ENCODE results near the gene PLXNA4.

The PLXNA4 gene

DNA sequence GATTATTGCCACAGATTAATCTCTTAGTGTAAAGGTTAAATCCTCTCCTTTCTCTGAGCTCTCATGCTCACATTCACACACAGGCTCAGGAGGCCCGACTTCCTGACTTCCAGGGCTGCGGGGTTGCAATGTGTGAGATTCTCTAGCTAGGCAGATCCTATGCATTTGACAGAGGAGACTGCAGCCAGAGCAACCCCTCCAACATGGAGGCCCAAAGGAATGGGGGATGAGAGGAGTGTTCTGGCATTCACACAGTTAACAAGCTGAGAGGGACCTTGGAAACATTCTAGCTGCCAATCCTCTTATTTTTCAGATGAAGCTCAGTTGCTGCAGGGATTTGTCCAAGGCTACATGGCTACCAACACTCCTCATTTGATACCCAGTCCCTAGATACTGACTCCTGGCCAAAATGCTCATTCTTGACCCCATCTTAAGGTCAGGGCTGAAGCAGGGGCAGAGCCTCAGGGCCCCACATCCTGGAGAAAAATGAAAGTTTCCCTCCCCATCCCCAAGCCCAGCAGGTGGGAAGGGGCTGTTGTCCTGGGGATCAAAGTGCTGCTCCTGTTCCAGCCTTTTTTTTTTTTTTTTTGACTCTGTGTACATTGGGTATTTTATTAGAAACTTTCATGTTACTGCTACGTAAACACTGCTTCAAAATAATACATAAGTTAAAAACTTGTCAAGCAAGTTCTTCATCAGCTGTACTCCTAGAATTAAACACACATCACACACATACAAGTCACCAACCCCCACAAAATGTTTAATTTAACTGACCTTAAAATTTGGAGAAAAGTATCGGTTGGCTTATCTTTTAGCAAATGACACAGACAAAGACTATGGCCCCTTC is 325.6 kb downstream of the PLXNA4 start:
- Mint-ChIP-seq H3K27ac (no peak overlapping the region), H3K36me3 (ENCODE audit: low read depth) (no peaks in the 10 kb centered on the region), H3K27me3 (peaks cover 2% of the 10 kb centered on the region), H3K4me1 (no peaks in the 10 kb centered on the region), H3K4me3 (no peak overlapping the region), H3K9me3 (peaks cover 8% of the 10 kb centered on the region)
- DNase-seq (no peak), ATAC-seq (no peak)

DNA sequence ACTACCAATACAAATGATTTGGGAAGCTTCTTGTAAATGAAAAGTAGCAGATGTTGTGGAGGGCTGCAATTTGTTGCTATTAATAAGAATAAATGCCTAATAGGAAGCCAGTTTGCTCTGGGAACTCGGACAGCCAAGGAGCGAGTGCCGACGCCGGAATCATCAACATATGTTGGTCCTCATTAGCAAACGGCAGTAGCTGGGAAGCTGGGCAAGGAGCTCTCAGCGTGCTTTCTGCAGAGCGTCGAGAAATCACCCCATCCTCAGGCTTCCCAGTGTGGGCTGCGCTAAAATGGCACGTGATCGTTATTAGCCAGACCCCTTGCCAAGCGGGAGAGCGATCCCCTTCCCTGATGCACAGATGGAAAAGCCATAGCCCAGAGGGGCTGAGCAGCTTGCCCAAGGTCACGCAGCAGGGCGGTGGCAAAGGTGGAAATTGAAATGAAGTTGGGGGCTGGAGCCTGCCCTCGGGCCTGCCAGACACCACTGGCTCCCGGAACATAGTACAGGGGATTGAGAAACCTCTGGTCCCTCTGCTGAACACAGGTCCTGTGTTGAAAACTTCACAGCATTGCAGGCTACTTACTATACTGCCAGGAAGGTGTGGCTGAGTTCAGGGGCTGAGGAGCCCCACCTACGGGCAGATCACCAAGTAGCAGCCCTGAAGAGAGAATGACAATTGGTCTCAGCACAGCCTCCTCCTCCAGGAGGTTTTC is 326.9 kb downstream of the PLXNA4 start:
- Mint-ChIP-seq H3K27ac (no peak overlapping the region), H3K4me1 (no peaks in the 10 kb centered on the region), H3K27me3 (peaks cover 5% of the 10 kb centered on the region), H3K9me3 (peaks cover 11% of the 10 kb centered on the region), H3K4me3 (no peak overlapping the region), H3K36me3 (ENCODE audit: low read depth) (no peaks in the 10 kb centered on the region)
- no peak for DNase-seq
- no peak for ATAC-seq

DNA sequence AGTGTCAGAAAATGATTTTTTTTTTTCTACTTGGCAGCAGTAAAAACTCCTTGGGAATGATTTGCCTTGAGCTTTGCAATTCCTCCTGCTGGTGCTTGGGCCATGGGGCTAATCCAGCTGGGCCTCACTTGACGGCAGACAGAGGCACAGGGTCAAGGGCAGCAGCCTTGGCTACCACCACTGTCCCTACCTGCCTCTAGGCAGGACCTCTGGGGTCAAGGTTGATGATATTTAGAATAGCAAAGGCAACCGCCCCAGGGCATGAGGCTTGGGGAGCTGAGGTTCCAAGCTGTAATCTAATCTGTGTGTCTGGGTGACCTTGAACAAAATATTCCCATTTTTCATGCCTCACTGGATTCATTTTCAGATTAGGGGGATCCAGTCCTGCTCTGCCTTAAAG is 327.4 kb downstream of the PLXNA4 start:
- no peaks in the 10 kb centered on the region for H3K4me1 Mint-ChIP-seq
- no peaks in the 10 kb centered on the region for H3K36me3 Mint-ChIP-seq (ENCODE audit: low read depth)
- no peak overlapping the region for H3K27ac Mint-ChIP-seq
- H3K4me3 Mint-ChIP-seq, result no peak overlapping the region
- H3K9me3 Mint-ChIP-seq, result peaks cover 11% of the 10 kb centered on the region
- no peak for ATAC-seq
- no peak for DNase-seq
- H3K27me3 Mint-ChIP-seq, result peaks cover 5% of the 10 kb centered on the region

DNA sequence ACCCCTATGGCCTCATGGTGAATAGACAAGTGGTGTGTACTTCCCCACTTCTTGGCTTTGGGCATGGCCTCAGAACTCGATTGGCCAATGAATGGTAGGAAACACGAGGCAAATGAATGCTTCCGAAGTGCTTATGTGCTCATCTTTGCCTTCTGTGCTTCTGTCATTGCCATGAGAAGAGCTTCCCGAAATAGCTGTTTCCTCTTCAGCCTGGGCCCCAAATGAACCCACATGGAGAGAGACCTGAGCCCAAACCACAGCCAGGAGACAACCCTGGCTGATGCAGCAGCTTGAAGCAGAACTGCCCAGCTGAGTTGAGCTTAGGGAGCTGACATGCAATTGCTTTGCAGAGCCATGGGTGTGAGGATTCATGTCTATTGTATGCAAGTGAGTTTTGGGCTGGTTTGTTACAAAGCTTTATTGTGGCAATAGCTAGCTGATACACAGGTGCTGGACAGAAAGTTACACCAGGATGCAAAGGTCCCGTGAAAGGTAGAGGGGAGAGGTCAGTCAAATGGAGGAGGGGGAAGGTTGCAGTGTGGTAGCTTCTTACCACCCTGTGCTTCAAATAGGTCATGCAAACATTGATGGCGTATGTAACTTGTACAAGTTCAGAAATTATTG is 328.2 kb downstream of the PLXNA4 start:
- no peak overlapping the region for H3K27ac Mint-ChIP-seq
- peaks cover 7% of the 10 kb centered on the region for H3K27me3 Mint-ChIP-seq
- ATAC-seq, result no peak
- H3K4me3 Mint-ChIP-seq, result no peak overlapping the region
- H3K4me1 Mint-ChIP-seq, result no peaks in the 10 kb centered on the region
- H3K9me3 Mint-ChIP-seq, result peaks cover 11% of the 10 kb centered on the region
- no peak for DNase-seq
- H3K36me3 Mint-ChIP-seq (ENCODE audit: low read depth), result no peaks in the 10 kb centered on the region

DNA sequence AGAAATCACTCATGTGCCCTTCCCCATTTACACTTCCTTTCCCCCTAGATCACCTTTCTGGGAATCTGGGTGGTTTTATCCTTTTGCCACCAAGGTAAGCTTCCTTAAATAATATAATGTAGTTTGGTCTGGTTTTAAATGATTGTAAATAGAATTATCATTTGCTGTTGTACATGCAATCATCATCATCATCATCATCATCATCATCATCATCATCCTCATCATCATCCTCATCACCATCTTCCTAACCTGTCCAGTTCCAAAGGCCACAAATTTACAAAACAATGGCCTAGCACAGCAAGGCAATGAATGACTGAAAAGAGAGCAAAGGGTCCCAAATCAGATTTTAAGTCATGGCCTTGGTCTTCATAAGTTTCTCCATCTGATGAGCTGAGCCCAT is 329.7 kb downstream of the PLXNA4 start:
- no peak overlapping the region for H3K4me3 Mint-ChIP-seq
- H3K27me3 Mint-ChIP-seq, result peaks cover 7% of the 10 kb centered on the region
- peaks cover 11% of the 10 kb centered on the region for H3K9me3 Mint-ChIP-seq
- DNase-seq (no peak), ATAC-seq (no peak)
- H3K27ac Mint-ChIP-seq, result no peak overlapping the region
- no peaks in the 10 kb centered on the region for H3K4me1 Mint-ChIP-seq
- no peaks in the 10 kb centered on the region for H3K36me3 Mint-ChIP-seq (ENCODE audit: low read depth)

DNA sequence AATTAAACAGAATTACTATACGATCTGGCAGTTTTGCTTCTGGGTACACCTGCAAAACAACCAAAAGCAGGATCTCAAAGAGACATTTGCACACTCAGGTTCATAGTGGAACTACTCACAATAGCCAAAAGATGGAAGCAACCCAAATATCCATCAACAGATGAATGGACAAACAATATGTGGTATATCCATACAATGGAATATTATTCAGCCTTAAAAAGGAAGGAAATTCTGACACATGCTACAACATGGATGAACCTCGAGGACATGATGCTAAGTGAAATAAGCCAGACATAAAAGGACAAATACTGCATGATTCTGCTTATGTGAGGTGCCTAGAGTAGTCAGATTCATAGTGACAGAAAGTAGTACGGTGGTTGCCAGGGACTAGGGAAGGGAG is 330.7 kb downstream of the PLXNA4 start:
- Mint-ChIP-seq H3K4me3 (no peak overlapping the region), H3K9me3 (peaks cover 11% of the 10 kb centered on the region), H3K4me1 (no peaks in the 10 kb centered on the region), H3K27ac (no peak overlapping the region), H3K36me3 (ENCODE audit: low read depth) (no peaks in the 10 kb centered on the region), H3K27me3 (peaks cover 7% of the 10 kb centered on the region)
- ATAC-seq, result no peak
- DNase-seq, result no peak

DNA sequence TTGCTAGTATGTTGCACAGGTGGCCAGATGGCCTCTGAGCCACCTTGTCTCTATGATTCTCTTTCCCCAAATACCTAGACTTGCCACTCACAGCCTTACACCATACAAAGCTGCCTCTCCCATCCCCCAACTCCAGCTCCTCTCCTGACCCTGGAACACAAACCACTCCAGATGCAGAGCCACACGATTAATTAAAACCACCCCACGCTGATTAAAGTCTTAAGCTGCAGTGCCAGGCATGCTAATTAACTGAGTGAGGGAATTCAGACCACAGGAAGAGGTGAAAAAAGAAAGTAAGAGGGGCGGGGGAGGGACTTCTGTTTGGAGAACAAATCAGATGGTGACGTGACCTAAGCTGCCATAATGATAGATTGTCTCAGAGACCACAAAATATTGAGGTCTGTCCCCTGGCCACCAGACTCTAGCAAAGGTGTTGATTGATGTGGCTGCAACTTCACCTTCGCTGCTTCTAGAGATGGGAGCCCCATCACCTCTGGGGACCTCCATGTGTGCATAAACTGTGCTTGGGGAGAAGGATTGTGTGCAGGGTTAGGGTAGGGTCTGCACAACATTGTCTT is 331.3 kb downstream of the PLXNA4 start:
- Mint-ChIP-seq H3K9me3 (peaks cover 11% of the 10 kb centered on the region), H3K4me1 (no peaks in the 10 kb centered on the region), H3K36me3 (ENCODE audit: low read depth) (no peaks in the 10 kb centered on the region), H3K4me3 (no peak overlapping the region), H3K27me3 (peaks cover 7% of the 10 kb centered on the region), H3K27ac (no peak overlapping the region)
- DNase-seq, result no peak
- ATAC-seq, result no peak

DNA sequence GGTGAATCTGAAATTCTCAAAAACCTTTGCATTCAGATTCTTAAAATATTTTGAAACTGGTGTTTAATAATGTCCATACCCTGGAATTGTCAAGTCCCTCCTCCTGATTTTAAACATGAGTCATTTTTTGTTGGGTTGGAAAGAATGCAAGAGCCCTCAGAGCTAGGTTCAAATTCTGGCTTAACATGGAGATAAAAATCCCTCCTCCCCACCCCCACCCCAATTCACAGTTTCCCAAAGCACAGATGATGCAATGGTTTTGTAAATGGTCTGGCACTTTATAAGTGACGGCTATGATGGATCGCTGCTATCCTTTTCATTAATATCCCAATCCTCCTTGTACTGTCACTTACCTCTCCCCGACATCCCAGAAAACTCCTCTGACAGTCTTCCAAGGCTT is 332.8 kb downstream of the PLXNA4 start:
- ATAC-seq (no peak), DNase-seq (no peak)
- H3K36me3 Mint-ChIP-seq (ENCODE audit: low read depth), result no peaks in the 10 kb centered on the region
- H3K4me1 Mint-ChIP-seq, result no peaks in the 10 kb centered on the region
- peaks cover 11% of the 10 kb centered on the region for H3K9me3 Mint-ChIP-seq
- no peak overlapping the region for H3K27ac Mint-ChIP-seq
- peaks cover 7% of the 10 kb centered on the region for H3K27me3 Mint-ChIP-seq
- no peak overlapping the region for H3K4me3 Mint-ChIP-seq

DNA sequence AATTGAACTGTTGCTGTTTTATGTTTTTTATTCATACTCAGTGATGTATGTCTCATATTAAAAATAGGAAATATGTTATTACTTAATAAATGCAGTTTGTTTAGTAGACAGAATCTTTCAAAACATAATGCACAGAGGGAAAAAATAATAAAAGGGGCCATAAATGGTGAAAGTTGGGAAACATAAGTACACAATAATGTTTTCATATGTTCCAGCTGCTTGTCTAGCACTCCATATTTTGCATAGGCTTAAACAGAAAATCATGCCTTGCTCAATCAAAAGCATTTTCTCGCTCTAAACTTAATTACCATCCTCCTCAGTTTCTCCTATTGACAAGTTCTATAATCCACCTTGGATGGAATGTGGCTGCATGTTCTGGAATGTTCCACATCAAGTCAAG is 333.2 kb downstream of the PLXNA4 start:
- H3K27me3 Mint-ChIP-seq, result peaks cover 7% of the 10 kb centered on the region
- no peak overlapping the region for H3K27ac Mint-ChIP-seq
- no peaks in the 10 kb centered on the region for H3K36me3 Mint-ChIP-seq (ENCODE audit: low read depth)
- DNase-seq, result no peak
- no peak overlapping the region for H3K4me3 Mint-ChIP-seq
- H3K9me3 Mint-ChIP-seq, result peaks cover 11% of the 10 kb centered on the region
- ATAC-seq, result no peak
- no peaks in the 10 kb centered on the region for H3K4me1 Mint-ChIP-seq

DNA sequence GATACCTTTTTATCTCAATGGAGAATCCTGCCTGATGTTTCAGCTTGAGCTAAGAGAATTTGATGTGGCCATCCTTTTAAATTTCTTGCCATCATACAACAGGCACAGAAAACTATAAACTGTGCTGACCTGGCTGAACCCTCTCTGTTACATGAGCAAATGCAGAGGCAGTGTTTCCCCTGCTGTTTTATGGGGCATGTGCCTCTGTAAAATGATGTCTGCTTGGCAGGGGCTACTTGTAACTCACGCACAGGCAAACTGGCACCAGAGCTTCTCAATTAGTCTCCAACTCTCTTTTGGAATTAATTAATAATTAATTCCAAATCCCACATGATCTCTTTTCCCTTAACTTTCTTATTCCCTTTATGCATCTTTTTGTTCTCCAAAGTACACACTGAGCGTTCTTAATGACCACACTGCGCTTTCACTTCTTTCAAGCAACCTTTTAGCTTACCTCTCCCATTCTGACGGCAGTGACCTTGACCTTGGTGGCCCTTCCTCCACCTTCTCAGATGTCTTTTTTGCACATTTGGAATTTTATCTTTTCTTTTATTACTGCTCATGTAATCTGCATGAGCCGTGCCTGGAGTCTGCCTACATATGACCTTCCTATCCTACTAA is 334.0 kb downstream of the PLXNA4 start:
- Mint-ChIP-seq H3K27ac (no peak overlapping the region), H3K36me3 (ENCODE audit: low read depth) (no peaks in the 10 kb centered on the region), H3K4me3 (no peak overlapping the region), H3K4me1 (no peaks in the 10 kb centered on the region), H3K27me3 (peaks cover 7% of the 10 kb centered on the region), H3K9me3 (peaks cover 11% of the 10 kb centered on the region)
- DNase-seq (no peak), ATAC-seq (no peak)

DNA sequence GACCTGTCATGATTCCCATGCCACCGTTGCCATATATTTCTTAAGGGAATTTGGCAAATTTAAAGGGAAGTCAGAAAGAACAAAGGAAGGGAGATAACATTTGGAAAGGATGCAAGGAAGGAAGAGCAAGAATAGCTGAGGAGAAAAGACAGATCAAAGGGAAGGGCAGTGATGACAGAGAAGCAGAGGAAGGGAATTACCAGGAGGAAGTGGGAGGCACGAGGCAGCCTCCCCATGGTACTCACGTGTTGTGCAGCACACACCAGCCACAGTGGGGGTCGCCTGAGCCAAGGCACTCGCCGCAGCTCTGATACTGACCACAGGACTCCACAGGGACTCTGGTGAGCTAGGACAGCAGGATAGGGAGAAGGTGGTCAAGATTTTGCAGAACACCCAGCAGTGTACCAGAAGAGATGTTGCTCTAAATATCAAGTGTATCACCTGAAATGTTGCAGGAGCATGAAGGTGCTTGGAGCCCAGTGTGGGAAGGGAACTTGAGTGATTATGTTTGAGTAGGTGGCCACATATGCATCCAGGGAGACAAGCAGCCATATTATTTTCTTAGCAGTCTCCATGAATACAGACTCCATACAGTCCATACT is 335.3 kb downstream of the PLXNA4 start:
- peaks cover 5% of the 10 kb centered on the region for H3K27me3 Mint-ChIP-seq
- no peaks in the 10 kb centered on the region for H3K4me1 Mint-ChIP-seq
- H3K36me3 Mint-ChIP-seq (ENCODE audit: low read depth), result no peaks in the 10 kb centered on the region
- H3K4me3 Mint-ChIP-seq, result no peak overlapping the region
- no peak overlapping the region for H3K27ac Mint-ChIP-seq
- peaks cover 5% of the 10 kb centered on the region for H3K9me3 Mint-ChIP-seq
- ATAC-seq, result no peak
- no peak for DNase-seq

DNA sequence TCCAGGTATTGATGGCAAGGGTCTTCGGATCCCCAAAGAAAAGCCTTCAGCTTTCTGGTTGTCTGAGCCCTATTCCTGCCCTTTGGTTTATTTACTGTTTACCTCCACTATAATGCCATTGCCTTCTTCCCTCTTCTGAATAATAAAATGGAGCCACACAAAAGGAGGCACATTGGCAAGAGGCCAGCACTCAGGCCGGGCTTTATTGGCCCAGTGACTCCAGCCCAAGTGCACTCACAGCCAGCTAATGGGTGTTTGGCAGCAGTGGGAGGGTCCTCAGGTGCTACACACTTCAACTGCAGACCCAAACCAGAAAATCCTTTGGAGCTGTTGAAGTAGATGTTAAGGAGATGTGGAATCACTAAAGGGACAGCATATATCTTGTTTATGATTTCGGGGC is 336.0 kb downstream of the PLXNA4 start:
- Mint-ChIP-seq H3K36me3 (ENCODE audit: low read depth) (no peaks in the 10 kb centered on the region), H3K27ac (no peak overlapping the region), H3K27me3 (peaks cover 5% of the 10 kb centered on the region), H3K9me3 (no peaks in the 10 kb centered on the region), H3K4me1 (no peaks in the 10 kb centered on the region), H3K4me3 (no peak overlapping the region)
- ATAC-seq (no peak), DNase-seq (no peak)

DNA sequence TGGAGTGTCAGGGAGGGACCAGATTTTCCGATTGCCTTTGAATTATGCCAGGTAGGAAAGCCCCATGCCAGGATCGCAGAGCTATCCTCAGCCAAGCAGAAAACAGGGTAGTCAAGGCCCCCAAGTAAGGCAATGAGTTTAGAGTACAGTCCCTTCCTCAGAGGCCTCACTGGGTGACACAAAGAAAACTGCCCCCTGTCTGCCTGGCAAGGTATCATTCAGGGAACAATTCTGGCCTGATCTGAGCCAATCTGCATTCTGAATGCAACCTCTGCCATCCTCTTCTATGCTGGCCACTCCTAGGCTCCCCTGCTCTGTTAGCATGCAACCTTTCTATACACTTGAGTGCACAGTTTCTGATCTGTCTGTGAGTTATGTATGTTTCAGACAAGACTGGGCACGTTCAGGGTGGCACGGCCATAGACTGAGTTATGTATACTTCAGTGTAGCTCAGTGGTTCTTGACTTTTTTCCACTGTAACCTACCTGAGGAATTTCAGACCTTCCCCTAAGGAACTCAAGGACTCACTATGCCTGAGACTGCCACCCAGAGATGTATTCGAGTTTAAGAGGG is 336.8 kb downstream of the PLXNA4 start:
- Mint-ChIP-seq H3K4me3 (no peak overlapping the region), H3K4me1 (no peaks in the 10 kb centered on the region), H3K27me3 (peaks cover 2% of the 10 kb centered on the region), H3K9me3 (no peaks in the 10 kb centered on the region), H3K36me3 (ENCODE audit: low read depth) (no peaks in the 10 kb centered on the region), H3K27ac (no peak overlapping the region)
- ATAC-seq (no peak), DNase-seq (no peak)

DNA sequence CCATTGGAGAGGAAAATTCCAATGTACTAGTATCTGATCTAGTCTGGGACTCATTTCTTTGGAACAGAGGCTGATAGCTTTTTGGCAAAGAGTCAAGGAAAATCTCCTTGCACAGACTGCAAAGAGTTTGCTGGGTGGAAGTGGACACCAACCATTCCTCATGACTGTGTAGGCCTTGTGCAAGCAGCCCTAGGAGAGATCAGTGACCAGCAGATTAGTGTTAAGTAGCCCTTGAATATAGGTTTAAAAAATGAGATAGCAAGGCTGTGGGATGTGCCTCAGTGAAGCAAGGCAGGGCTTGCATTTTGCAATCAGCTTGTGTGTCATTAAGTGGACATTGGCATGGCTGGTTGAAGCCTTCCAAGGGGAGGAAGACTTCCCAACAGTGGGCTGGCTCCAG is 341.6 kb downstream of the PLXNA4 start:
- no peaks in the 10 kb centered on the region for H3K9me3 Mint-ChIP-seq
- no peaks in the 10 kb centered on the region for H3K27me3 Mint-ChIP-seq
- no peak overlapping the region for H3K27ac Mint-ChIP-seq
- no peaks in the 10 kb centered on the region for H3K36me3 Mint-ChIP-seq (ENCODE audit: low read depth)
- H3K4me3 Mint-ChIP-seq, result no peak overlapping the region
- no peak for DNase-seq
- ATAC-seq, result no peak
- H3K4me1 Mint-ChIP-seq, result no peaks in the 10 kb centered on the region
